Activated CD8-positive, alpha-beta memory T cell treated with anti-CD3 and anti-CD28 coated beads for 36 hours (primary cell): ENCODE measurements around the gene JMJD1C. TPM values are rescaled to one million over a fixed set of nuclear protein-coding genes. Genes with fewer than 3 reads are reported as not detected.

Experiments
- CTCF ChIA-PET: fragments of 350-600 bp; sonication (Branson Sonifier 250); formaldehyde crosslinking; loops from one replicate; lab custom pipeline; 2021; ENCODE audit warnings: antibody characterized with exemption; lab: Charles Lee
- POLR2A ChIA-PET: fragments of 350-600 bp; sonication (Branson Sonifier 250); formaldehyde crosslinking; loops from one replicate; lab custom pipeline; 2021; ENCODE audit warnings: antibody characterized with exemption; lab: Charles Lee
- total RNA-seq, 2 experiments: library from RNA; stranded (reverse); gene quantifications; one replicate each; pipeline ENCODE4 v1.2.3, GENCODE V29; 2021

Gene JMJD1C
- total RNA-seq, 2 experiments from 2014 or later = 41.1 to 43.2 TPM

DNA sequence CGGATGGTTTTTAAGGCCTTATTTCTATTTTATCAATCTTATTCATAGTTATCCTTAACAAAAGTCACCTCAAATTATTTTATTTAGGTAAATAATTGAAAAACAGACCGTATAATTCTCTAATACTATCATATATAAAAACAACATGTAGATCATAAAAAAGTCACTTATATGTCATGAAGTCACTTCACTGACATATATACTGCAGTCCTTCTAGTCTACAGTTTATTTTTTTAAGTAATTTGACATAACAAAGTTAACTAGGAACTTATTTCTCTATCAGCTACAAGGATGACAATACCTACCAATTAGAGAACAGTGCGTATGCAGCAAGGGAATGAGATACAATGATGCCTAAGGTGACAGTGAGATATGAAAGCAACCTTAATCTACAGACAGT is 26.2 kb downstream of the JMJD1C start:
- ChIA-PET CTCF (no interaction called here), POLR2A (no interaction called here)

DNA sequence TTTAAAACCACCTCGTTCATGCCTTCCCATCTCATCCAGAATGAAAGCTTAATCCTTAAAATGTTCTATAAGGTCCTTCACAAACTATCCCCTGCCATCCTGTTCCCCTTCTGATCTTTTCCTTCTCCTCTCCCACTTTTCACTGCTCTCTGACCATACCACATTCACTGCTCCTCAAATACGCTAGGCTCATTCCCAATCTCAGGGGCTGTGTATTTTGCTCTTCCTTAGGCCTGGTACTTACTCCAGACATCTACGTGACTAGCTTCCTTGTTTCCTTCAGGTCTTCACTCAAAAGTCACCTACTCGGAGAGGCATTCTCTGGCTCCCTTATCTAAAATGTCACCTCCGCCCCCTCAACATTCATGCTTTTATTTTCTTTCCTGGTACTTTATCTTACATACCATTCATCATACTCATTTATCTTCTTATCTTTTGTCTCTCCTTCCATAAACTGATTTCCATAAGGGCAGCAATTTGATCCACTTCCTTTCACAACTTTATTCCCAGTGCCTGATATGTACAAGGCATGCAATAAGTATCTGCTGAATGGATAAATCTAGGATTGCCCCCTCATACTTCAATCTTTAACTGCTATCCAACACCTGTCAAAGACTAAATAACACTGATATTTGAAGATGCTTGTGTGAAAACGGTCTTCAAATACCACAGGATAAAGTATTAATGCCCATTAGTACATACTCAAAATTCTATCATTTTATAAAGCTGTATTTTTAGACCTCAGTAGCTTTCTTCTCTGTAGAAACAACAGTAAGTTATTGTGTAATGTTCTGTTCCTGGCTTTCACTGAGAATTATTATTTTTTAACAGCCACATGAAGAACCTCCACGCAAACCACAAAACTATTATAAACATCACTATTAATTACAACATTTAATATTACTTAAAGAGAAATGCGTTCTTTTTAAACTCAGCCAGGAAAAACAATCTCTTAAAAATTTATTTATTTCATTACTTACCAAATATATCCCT is 27.0 kb downstream of the JMJD1C start:
- ChIA-PET POLR2A (no interaction called here), CTCF (no interaction called here)

DNA sequence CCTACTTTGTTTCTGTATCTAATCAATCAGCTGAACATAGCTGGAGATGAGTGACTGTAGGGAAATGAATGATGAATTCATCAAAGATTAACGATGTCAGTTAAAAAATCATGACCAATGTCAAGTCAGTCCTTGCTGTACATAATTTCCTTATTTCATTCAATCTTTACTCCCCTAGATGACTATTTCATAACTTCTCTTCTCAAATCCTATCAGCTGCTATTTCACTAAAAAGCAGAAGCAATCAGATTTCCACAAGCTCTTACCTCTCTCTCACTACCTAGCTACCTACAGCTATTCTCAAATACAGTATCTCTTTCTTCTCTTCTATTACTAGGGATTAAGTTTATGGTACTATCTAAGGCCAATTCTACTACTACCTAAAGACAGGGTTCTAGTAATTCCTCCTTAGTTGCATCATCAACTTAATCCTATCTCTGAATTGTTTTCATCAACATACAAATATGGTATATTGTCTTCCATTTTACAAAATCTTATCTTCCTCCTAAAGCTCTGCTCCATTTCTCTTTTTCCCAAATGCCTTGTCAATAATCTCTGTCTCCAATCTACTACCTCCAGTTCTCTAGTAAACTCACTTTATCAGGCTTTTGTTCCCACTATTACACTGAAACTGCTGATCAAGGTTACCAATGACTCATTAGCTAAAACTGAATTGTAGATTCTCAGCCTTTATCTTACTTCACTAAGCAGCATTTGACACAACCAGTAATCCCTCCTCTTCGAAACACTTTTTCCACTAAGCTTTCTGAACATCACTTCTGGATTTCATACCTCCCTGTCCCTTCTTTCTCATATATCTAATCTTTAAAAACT is 28.4 kb downstream of the JMJD1C start:
- ChIA-PET POLR2A (no interaction called here), CTCF (interaction anchor here (0.9 kb wide), 1 partner anchor 30 kb away, joined by 3 read pairs; no protein-coding TSS in a partner anchor)

DNA sequence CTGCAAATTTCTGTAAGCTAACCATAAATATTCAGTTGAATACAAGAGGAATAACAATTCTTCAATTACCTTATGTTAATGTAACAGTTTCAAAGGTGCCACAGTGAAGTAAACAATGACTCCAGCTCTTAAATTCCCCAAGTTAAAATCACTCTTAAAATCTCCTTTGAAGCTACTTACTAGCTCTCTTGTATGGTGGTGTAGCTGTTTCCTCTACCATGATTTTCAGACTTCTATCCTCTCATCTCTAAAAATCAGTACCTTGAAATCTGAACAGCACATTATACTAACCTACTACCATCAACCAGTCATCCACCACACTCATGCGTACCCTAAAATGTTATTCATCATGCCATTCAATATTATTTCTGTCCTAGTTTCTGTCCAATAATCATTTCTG is 29.6 kb downstream of the JMJD1C start:
- ChIA-PET CTCF (no interaction called here), POLR2A (no interaction called here)

DNA sequence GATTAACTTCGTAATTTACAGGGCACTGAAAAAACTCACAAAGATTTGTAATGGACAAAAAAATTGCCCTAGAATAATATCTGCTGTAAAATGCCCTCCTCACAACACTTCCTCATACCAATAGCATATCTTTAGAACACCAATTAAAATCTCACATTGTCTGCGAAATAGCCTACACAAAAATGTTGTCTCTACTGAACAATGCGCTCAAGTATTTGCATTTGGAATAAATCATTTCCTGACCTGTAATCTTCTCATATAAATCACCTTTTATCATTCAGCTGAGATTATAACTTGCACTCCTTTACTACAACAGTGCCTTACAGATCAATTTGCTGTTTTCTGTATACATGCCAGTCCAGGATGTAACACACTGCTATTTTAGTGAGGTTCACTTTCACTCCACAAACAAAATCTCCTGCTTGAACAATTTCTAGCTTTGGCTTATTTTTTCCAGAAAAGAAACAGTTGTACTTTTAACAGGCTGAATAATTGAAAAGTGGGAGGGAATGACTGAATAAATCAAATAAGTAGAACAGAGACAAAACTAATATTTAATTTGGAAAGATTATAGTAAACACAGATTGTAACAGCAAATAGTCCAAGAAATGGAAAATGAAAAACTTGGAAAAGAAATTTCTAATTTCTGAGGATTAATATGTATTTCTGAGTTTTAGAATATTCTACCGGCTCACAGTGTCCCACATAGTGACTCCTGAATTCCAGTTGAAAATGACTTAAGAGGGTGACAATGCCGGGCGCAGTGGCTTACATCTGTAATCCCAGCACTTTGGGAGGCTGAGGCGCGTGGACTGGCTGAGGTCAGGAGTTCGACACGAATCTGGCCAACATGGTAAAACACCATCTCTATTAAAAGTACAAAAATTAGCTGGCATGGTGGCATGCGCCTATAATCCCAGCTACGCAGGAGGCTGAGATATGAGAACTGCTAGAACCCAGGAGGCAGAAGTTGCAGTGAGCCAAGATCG is 30.6 kb downstream of the JMJD1C start:
- POLR2A ChIA-PET = no interaction called here

DNA sequence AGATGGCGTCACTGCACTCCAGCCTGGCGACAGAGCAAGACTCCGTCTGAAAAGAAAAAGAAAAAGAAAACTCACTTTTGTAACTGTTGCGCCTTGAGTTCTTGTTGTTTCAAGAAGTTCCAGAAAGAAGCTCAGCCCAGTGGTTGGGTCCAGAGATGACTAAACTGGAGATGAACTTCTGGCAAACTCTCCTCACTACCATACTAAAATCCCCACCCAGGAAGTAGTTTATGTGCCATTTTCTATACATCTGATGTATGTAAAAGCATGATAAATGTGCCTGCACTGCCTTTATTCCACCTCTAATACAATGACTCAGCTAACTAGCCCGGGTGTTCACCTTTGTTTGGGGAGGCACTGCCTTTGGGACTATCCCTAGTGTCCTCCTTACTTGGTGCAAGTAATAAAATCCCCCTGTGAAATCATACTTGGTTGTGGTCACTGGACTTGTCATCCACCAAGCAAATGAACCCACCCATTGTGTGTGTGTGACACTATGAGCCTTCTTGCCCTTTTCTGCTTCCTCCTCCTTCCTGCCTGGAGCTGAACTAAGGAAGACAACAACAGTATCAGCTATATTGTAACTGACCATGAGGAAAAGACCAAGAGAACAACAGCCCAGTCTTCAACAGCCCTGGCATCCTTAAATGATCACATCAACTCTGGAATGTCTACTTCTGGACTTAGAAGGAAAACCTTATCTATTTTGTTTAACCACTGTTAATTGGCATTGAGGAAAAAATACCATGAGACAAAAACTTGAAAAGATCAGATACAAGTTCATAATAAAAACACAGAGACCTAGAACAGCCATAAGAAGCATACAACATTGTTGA is 33.6 kb downstream of the JMJD1C start:
- ChIA-PET POLR2A (no interaction called here), CTCF (interaction anchor here (1.0 kb wide), 1 partner anchor 265 kb away, joined by 3 read pairs; no protein-coding TSS in a partner anchor)

More for the DNA sequence above, 30.6 kb downstream of the JMJD1C start:
- CTCF ChIA-PET = interaction anchor here (0.6 kb wide), 1 partner anchor 53 kb away, joined by 3 read pairs; no protein-coding TSS in a partner anchor

DNA sequence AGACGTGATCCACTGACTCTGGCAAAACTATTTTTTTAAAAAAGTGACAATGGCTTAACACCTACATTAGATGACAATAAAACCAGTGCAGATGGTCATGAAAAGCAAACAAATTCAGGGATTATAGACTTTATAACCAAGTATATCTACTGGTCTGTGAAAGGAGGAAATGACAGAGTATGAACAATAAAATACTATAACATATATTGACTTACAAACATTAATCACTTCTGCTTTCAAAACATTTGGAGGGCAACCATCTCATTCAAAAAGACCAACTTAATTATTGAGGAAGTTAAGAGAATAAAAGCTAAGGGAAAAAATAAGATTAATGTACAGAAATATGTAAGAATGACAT is 34.8 kb downstream of the JMJD1C start:
- ChIA-PET POLR2A (no interaction called here), CTCF (no interaction called here)

DNA sequence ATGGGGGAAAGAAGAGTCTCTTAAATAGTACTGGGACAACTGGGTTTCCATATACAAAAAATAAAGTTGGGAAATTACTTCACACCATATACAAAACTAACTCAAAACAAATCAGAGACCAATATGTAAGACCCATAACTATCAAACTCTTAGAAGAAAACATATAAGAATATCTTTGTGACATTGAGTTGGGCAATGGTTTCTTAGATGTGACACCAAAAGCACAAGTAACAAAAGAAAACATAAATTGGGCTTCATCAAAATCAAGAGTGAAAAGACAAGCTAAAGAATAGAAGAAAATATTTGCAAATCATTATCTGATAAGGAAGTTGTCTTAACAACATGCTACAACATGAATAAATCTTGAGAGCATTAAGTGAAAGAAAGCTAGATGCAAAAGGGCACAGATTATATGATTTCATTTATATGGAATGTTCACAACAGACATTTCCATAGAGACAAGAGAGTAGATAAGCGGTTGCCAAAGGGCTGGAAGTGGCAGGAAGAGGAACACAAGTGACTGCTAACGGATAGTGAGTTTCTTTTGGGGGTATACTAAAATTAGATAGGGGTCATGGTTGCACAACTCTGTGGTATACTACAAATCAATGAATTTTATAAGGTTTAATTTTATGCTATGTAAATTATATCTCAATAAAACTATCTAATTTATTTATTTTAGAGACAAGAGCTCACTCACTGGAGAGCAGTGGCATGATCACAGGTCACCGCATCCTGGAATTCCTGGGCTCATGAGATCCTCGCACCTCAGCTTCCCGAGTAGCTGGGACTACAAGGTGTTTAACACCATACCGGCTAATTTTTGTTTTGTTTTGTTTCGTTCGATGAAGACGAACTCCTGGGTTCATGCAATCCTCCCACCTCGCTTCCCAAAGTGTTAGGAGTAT is 35.4 kb downstream of the JMJD1C start:
- ChIA-PET CTCF (no interaction called here), POLR2A (no interaction called here)

DNA sequence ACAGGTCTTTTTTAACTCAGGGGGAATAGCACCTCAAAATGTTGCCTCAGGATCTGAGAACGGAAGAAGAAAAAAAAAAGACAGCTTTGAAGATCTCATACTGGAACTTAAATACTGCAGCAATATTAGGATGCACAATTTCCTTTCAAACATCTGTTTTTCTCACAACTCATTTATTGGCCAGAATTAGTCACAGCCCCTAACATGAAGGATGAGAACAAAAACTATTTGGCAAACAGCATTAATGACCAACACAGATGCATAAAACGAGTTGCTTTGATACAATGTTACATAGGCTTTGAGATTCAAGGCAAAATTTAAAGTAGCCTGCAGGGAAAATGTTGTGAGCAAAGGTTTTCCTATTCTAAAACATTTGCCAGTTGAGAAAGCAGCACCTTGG is 36.5 kb downstream of the JMJD1C start:
- POLR2A ChIA-PET = no interaction called here
- CTCF ChIA-PET = no interaction called here

DNA sequence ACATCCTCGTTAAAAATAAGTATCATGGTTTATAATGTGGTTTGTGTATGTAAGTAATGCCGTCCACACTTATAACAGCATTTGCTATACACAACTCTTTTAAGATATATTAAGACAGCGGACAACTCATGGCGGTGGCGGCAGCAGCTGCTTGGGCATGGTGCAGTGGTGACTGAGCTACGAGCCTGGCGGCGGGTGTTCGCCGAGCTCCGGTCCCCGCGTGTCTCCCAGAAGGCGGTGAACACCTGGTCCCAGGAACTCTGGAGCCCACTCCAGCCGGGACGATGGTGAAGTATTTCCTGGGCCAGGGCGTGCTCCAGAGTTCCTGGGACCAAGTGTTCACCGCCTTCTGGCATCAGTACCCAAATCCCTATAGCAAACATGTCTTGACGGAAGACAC is 38.8 kb downstream of the JMJD1C start:
- POLR2A ChIA-PET = no interaction called here
- CTCF ChIA-PET = no interaction called here

DNA sequence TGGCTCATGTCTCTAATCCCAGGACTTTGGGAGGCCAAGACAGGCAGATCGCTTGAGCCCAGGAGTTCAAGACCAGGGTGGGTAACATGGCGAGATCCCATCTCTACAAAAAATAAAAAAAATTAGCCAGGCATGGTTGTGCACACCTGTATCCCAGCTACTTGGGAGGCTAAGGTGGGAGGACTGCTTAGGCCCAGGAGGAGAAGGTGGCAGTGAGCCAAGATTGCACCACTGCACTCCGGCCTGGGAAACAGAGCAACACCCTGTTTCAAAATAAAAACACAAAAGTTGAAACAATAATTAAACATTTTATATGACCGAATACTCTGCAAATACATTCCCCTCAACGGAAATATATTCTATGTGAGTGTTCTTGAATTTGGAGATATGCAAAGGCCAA is 40.3 kb downstream of the JMJD1C start:
- ChIA-PET CTCF (no interaction called here), POLR2A (no interaction called here)

DNA sequence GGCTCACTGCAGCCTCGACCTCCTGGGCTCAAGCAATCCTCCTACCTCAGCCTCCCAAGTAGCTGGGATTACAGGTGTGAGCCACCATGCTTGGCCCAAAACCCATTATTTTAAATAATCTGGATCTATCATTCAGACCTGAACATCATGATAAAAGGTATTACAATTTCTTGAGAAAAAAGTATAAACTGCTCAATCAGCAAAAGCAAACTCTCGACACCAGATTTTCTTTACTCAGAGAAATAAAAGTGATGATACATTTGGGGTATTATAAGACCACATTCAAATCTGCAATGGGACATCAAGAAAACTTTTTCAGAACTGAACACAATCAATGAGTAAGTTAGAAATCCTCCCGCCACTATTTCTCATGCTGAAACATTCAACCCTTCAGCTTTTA is 41.2 kb downstream of the JMJD1C start:
- POLR2A ChIA-PET = no interaction called here
- CTCF ChIA-PET = no interaction called here

DNA sequence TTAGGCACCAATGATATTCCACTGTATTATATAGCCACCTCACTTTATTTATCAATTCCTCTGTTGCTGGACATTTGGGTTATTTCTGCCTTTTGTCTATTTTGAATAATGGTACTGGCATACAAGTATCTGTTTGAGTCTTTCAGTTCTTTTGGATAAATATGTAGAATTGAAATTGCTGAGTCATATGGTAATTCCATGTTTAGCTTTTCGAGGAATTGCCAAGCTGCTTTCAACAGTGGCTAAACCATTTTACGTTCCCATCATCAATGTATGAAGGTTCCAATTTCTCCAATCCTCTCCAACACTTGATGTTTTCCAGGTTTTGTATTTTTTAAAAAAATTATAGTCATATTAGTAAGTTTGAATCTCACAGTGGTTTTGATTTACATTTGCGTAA is 42.3 kb downstream of the JMJD1C start:
- CTCF ChIA-PET = no interaction called here
- POLR2A ChIA-PET = no interaction called here

DNA sequence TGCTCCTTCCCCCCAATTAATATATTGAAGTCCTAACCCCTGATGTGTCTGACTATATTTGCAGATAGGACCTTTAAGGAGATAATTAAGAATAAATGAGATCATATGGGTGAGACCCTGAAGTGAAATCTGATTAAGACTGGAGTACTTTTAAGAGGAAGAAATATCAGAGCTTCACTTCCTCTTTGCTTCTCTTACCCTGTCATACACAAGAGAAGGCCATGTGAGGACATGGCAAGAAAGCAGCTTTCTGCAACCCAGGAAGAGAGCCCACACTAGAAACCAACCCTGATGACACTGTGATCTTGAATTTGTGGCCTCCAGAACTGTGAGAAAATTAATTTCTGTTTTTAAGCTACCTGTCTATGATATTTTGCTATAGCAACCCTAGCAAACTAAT is 44.2 kb downstream of the JMJD1C start:
- ChIA-PET POLR2A (no interaction called here), CTCF (no interaction called here)

DNA sequence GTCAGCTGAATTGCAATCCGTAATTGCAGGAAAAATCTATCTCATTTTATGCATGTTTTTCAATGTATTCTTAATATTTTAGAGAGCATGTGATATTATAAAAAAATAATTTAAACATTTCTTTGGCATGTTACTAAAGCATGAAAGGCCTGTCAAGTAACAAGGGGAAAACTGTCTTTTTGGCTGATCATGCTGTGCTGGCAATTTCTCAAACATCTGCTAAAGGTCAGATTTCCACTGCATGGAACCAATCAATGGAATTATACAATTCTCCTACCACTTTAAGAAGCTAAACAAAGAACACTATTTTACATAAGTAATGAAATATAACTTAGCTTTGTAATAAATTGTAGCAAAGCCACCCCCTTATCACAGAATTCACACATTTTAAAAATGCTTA is 49.4 kb downstream of the JMJD1C start:
- CTCF ChIA-PET = no interaction called here
- POLR2A ChIA-PET = no interaction called here

DNA sequence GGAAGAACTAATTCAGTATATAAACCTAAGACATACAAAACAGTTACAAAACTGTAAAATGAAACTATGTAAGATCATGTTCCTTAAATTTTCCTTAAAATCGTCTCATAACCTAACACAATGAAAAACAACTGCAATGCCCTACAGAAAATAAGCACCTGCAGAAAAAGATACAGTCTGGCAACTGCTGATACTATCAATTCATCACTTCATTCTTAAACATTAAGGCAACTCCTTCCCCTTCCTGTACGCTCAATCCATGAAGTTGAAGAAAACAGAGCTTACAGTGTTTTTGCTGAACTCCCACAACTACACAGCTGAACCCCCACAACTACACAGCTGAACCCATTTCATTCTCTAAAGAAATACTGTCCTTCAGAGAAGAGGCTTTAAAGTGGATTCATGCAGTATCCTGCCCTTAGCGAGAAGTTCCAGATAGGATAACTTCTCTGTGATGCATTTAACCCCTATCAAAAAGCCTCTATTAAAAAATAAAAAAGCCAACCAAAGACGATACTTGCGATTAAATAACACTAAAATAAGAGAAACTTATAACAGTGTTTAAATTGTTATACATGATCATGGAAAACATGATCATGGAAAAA is 50.0 kb downstream of the JMJD1C start:
- CTCF ChIA-PET = no interaction called here
- POLR2A ChIA-PET = no interaction called here
